K562 (cell line): ENCODE data around the gene TUBG2. TPM values are rescaled to one million over a fixed set of nuclear protein-coding genes. Genes with fewer than 3 reads are reported as not detected.

Experiments used
- ATAC-seq: fragments of 200-7000 bp; cut with Tn5 transposase; 3 replicates; pipeline ENCODE4 v1.9.1; 2020; ENCODE audit warnings: moderate library complexity
- BruUV-seq: library from RNA; stranded (reverse); fragments of 400-500 nt; replicated peaks from 2 replicates; lab custom pipeline; 2021; lab: Mats Ljungman, UMichigan
- CTCF ChIA-PET: fragments of 300-600 bp; formaldehyde crosslinking; extraction: SDS; loops from one replicate; lab custom pipeline; 2021; ENCODE audit warnings: low intra/inter-chr PET ratio; lab: Yijun Ruan, JAX
- POLR2A ChIA-PET: fragments of 300-600, 350-650 bp; sonication (Branson Sonifier 250); formaldehyde crosslinking; extraction: SDS; loops from one replicate; lab custom pipeline; 2021; ENCODE audit warnings: antibody characterized with exemption, inconsistent platforms; lab: Yijun Ruan, JAX
- DNase-seq, 4 experiments: peaks; one replicate each; pipeline versions ENCODE4 v3.0.0 to v3.0.0-alpha.2; 2011 to 2018; ENCODE audit warnings: low spot score in 3 of 4, mixed read lengths in 3 of 4; ENCODE audit errors: extremely low read depth in 1 of 4
- FAIRE-seq: peaks from 2 replicates; lab custom pipeline; 2011; peaks lifted over from hg19 to GRCh38; lab: Jason Lieb, UNC
- H2AFZ ChIP-seq: 2 replicates; pipeline ENCODE4 v1.6.0; 2011; ENCODE audit warnings: low read depth, low read length, control low read depth, inconsistent platforms
- H3K27ac ChIP-seq: fragments of 200-600 bp; 3 replicates; pipeline ENCODE4 v1.8.0; 2011; ENCODE audit warnings: low read depth, mild to moderate bottlenecking, control low read depth, inconsistent platforms, low read length, moderate library complexity, mixed read lengths; ENCODE audit errors: extremely low read depth
- H3K27me3 ChIP-seq, 2 experiments: fragments of 300-600 bp in 1 of 2; 2 replicates in 1 of 2; 3 replicates in 1 of 2; pipeline versions ENCODE4 v1.6.0 to v1.8.0; 2011; ENCODE audit warnings: inconsistent platforms in 2 of 2, low read length in 2 of 2, mild to moderate bottlenecking in 1 of 2, mixed read lengths in 1 of 2, moderate library complexity in 1 of 2; ENCODE audit not compliant: control insufficient read depth in 2 of 2, insufficient read depth in 2 of 2
- H3K36me3 ChIP-seq: fragments of 300-600 bp; 3 replicates; pipeline ENCODE4 v1.8.0; 2011; ENCODE audit warnings: mild to moderate bottlenecking, low read length, inconsistent platforms; ENCODE audit not compliant: control insufficient read depth, insufficient read depth
- H3K4me1 ChIP-seq, 2 experiments: fragments of 200-600 bp in 1 of 2; replicated peaks in 1 of 2; 2 replicates in 1 of 2; 3 replicates in 1 of 2; pipeline versions ENCODE4 v1.5.1 to v1.8.0; 2011; ENCODE audit warnings: inconsistent platforms in 2 of 2, low read length in 2 of 2, mild to moderate bottlenecking in 1 of 2, mixed read lengths in 1 of 2, moderate library complexity in 1 of 2; ENCODE audit not compliant: control insufficient read depth in 2 of 2, insufficient read depth in 2 of 2
- H3K4me2 ChIP-seq: 2 replicates; pipeline ENCODE4 v1.6.1; 2011; ENCODE audit warnings: low read length, control low read depth, inconsistent platforms, mixed read lengths; ENCODE audit not compliant: insufficient read depth
- H3K4me3 ChIP-seq: fragments of 200-600 bp; sonication (generic), shearing (Covaris generic); 2 replicates; pipeline ENCODE4 v1.5.1; 2016; ENCODE audit warnings: control low read depth, inconsistent platforms
- H3K79me2 ChIP-seq: fragments of 200-600 bp; 3 replicates; pipeline ENCODE4 v1.8.0; 2011; ENCODE audit warnings: low read length, inconsistent platforms; ENCODE audit not compliant: control insufficient read depth, insufficient read depth
- H3K9ac ChIP-seq, 2 experiments: 2 replicates each; pipeline versions ENCODE4 v1.6.0 to v1.6.1; 2011; ENCODE audit warnings: low read depth in 2 of 2, low read length in 2 of 2, control low read depth in 1 of 2, inconsistent platforms in 1 of 2, mild to moderate bottlenecking in 1 of 2, mixed read lengths in 1 of 2; ENCODE audit not compliant: insufficient read depth in 1 of 2
- H3K9me1 ChIP-seq: one replicate; pipeline ENCODE4 v1.6.0; 2011; ENCODE audit warnings: inconsistent platforms, mild to moderate bottlenecking, low read length, moderate library complexity; ENCODE audit not compliant: control insufficient read depth, insufficient read depth
- H3K9me3 ChIP-seq: replicated peaks from 2 replicates; pipeline ENCODE4 v1.5.1; 2011; ENCODE audit warnings: low read depth, low read length, inconsistent platforms; ENCODE audit not compliant: control insufficient read depth, insufficient read depth
- H4K20me1 ChIP-seq: replicated peaks from 2 replicates; pipeline ENCODE4 v1.6.1; 2011; ENCODE audit warnings: low read length, inconsistent platforms, mixed read lengths; ENCODE audit not compliant: control insufficient read depth, insufficient read depth
- KDM1A ChIP-seq, 2 experiments: fragments of 450-650 bp; IDR thresholded peaks; 2 replicates each; pipeline ENCODE4 v1.6.1; 2016; ENCODE audit warnings: mild to moderate bottlenecking in 2 of 2
- POLR2A ChIP-seq: fragments of 450-650 bp; conservative IDR thresholded peaks from 2 replicates; pipeline ENCODE4 v1.6.1; 2016
- POLR3G ChIP-seq: IDR thresholded peaks from 2 replicates; pipeline ENCODE4 v1.6.1; 2011; ENCODE audit not compliant: insufficient read length, insufficient replicate concordance; ENCODE audit errors: extremely low read depth
- RBM15 ChIP-seq: fragments of 200-400 bp; formaldehyde crosslinking; IDR thresholded peaks from 2 replicates; pipeline ENCODE4 v1.6.1; 2018; ENCODE audit warnings: mild to moderate bottlenecking, low read length, moderate library complexity; ENCODE audit not compliant: insufficient read depth
- WGBS: fragments of 100-300 bp; shearing (Covaris generic); methylation state at CpG from one replicate; pipeline ENCODE4 v1.1.6; 2016; ENCODE audit warnings: low coverage, mixed read lengths; ENCODE audit not compliant: insufficient coverage; ENCODE audit errors: missing lambda C conversion rate; 5-methylcytosine and 5-hydroxymethylcytosine counted together
- in situ Hi-C: fragments of 300-500 bp; cut with MboI; formaldehyde crosslinking; loops from 4 replicates; pipeline ENCODE4 v1.15.0; 2018; ENCODE audit warnings: inconsistent platforms, mixed read lengths
- intact Hi-C: fragments of 100-400 bp; cut with micrococcal nuclease; formaldehyde crosslinking; loops from 2 replicates; pipeline ENCODE4 v1.14.2; 2022
- polyA plus RNA-seq, 8 experiments: library from polyadenylated mRNA; depleted of rRNA in 4 of 8; stranded (reverse) in 5 of 8; unstranded in 3 of 8; fragments of >200 nt; fragmentation: Nextera tagmentation in 2 of 8; fragmentation: Illumina TruSeq in 1 of 8; extraction: Ambion mirVana in 2 of 8; extraction: Trizol in 1 of 8; gene quantifications; 2 replicates each; pipeline versions ENCODE4 v1.2.1 to v1.2.3, GENCODE V29; 2011 to 2014; ENCODE audit warnings: inconsistent platforms in 1 of 8, missing spikeins in 1 of 8
- total RNA-seq, 7 experiments: library from RNA; depleted of rRNA in 6 of 7; stranded (reverse); fragments of >200 nt in 6 of 7; fragmentation: Illumina TruSeq in 2 of 7; extraction: Trizol in 2 of 7; gene quantifications; 2 replicates each; pipeline versions ENCODE4 v1.2.1 to v1.2.3, GENCODE V29; 2011 to 2021; ENCODE audit warnings: low replicate concordance in 1 of 7

The TUBG2 gene
- total and polyA plus RNA-seq, 9 of the 15 experiments (the other 6 are each of a cell fraction or from before 2014, with no cell fraction given) = 0.09 to 0.80 (median 0.24) TPM; not detected in 2

GRCh38 chr17:42674755-42675347 is 15.8 kb downstream of the TUBG2 start:
- peaks cover 26 to 74% of the 10 kb centered on the region in 2 experiments for H3K4me1 ChIP-seq
- no peaks in the 10 kb centered on the region for H3K27me3 ChIP-seq
- in situ Hi-C loops (no loop called here), intact Hi-C loops (loop anchor here (5.0 kb wide), 1 partner anchor 68 kb away; the partner anchor contains the start of genes RETREG3 and TUBG1)
- ChIA-PET CTCF (no interaction called here), POLR2A (interaction anchor here (0.6 kb wide), 1 partner anchor 149 kb away, joined by 3 read pairs; the partner anchor contains the start of gene BECN1)
- peak overlapping the region; percentile 61 for H3K4me3 ChIP-seq
- H3K79me2 ChIP-seq = peaks cover 36% of the 10 kb centered on the region
- peak overlapping the region; percentile 48; the same call in 2 of the 3 replicates for H3K27ac ChIP-seq
- DNase-seq (peak in 1 of 4 experiments; percentile 39), FAIRE-seq (peak; percentile 75), ATAC-seq (no peak)
- 69% methylated on average over 4 of the region's 9 CpGs for WGBS
- H3K9me3 ChIP-seq = no peaks in the 10 kb centered on the region
- peaks cover 5% of the 10 kb centered on the region for H4K20me1 ChIP-seq
- peaks cover 41% of the 10 kb centered on the region; the same call in 1 of the 3 replicates for H3K36me3 ChIP-seq
- no peaks in the 10 kb centered on the region for H3K9me1 ChIP-seq
- peak overlapping the region; percentile 85 for H3K4me2 ChIP-seq
- TF ChIP-seq POLR3G (no peak), KDM1A (IDR thresholded peaks at IDR 0.05) (peak in 1 of 2 experiments; percentile 59; a peak in 1 of 4 replicates), RBM15 (no peak), POLR2A (no peak)
- H3K9ac ChIP-seq = peak overlapping the region; percentile 51 to 94
- BruUV-seq = no TSS peak
- H2AFZ ChIP-seq = no peak overlapping the region
